HG03025 (cell line): ENCODE results near the gene RTL10.
"Not testable (repeated sequence)": the region's sequence is repeated elsewhere in the genome, so short reads cannot be mapped to it uniquely, and the experiment has no call there.

ENCODE experiments used
- ATAC-seq: cut with Tn5 transposase; IDR thresholded peaks from one replicate; pipeline ENCODE4 v1.9.1; 2021; ENCODE audit warnings: mild to moderate bottlenecking, moderate library complexity; ENCODE audit not compliant: unreplicated experiment, low FRiP score

Gene RTL10

GRCh38 chr22:19890502-19891316, 36.0 kb upstream of the RTL10 start:
- ATAC-seq, result no peak

- no peak for ATAC-seq
These were observed 35.3 kb upstream of the RTL10 start for GRCh38 chr22:19889951-19890350.

- no peak for ATAC-seq
These were observed 33.6 kb upstream of the RTL10 start for GRCh38 chr22:19888131-19888746.

GRCh38 chr22:19887256-19887985, 32.7 kb upstream of the RTL10 start:
- ATAC-seq, result no peak

GRCh38 chr22:19886605-19887255, 32.1 kb upstream of the RTL10 start:
- no peak for ATAC-seq

GRCh38 chr22:19885841-19886592, 31.3 kb upstream of the RTL10 start:
- ATAC-seq, result no peak

- ATAC-seq, result no peak
These were observed 30.5 kb upstream of the RTL10 start for GRCh38 chr22:19884954-19885751.

- no peak for ATAC-seq
These were observed 29.7 kb upstream of the RTL10 start for GRCh38 chr22:19884161-19884953.

GRCh38 chr22:19883446-19883845, 28.8 kb upstream of the RTL10 start:
- not testable (repeated sequence) for ATAC-seq

- no peak for ATAC-seq
These were observed 28.0 kb upstream of the RTL10 start for GRCh38 chr22:19882446-19883381.

GRCh38 chr22:19880786-19881569, 26.3 kb upstream of the RTL10 start:
- ATAC-seq, result no peak

- ATAC-seq, result no peak
These were observed 25.5 kb upstream of the RTL10 start for GRCh38 chr22:19879992-19880785.

GRCh38 chr22:19879643-19879991, 24.9 kb upstream of the RTL10 start:
- no peak for ATAC-seq

GRCh38 chr22:19879246-19879570, 24.5 kb upstream of the RTL10 start:
- ATAC-seq, result no peak

GRCh38 chr22:19878461-19879245, 24.0 kb upstream of the RTL10 start:
- ATAC-seq, result no peak
